ENCODE results near the gene TENT4A.

Gene TENT4A

DNA sequence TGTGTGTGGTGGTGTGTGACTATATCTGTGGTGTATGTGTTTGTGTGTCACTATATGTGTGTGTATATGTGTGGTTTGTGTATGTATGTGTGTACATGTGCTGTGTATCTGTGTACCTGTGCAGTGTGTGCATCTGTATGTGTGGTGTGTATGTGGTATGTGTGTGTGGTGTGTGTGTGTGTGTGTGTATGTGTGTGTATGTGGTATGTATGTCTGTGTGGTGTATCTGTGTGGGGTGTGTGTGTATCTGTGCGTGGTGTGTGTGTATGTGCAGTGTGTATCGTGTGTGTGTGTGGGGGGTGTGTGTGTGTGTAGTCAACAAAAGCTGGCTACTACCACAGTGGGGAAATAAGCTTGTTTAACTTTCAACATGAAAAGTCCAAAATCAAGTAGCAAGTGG, 31.6 kb upstream of the TENT4A start:
- POLR2A ChIA-PET, result no interaction called here
- no peak overlapping the region for H3K4me3 ChIP-seq (ENCODE audit: low read depth, low read length)
- DNase-seq (ENCODE audit: low read depth, low spot score), result no peak
- CTCF ChIA-PET, result no interaction called here
- TF ChIP-seq, protein P1, sequence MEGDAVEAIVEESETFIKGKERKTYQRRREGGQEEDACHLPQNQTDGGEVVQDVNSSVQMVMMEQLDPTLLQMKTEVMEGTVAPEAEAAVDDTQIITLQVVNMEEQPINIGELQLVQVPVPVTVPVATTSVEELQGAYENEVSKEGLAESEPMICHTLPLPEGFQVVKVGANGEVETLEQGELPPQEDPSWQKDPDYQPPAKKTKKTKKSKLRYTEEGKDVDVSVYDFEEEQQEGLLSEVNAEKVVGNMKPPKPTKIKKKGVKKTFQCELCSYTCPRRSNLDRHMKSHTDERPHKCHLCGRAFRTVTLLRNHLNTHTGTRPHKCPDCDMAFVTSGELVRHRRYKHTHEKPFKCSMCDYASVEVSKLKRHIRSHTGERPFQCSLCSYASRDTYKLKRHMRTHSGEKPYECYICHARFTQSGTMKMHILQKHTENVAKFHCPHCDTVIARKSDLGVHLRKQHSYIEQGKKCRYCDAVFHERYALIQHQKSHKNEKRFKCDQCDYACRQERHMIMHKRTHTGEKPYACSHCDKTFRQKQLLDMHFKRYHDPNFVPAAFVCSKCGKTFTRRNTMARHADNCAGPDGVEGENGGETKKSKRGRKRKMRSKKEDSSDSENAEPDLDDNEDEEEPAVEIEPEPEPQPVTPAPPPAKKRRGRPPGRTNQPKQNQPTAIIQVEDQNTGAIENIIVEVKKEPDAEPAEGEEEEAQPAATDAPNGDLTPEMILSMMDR (IDR thresholded peaks at IDR 0.05; ENCODE audit: insufficient read depth, low read length, missing control alignments), result no peak

- TF ChIP-seq, protein P1 (IDR thresholded peaks at IDR 0.05; ENCODE audit: insufficient read depth, low read length, missing control alignments), result no peak
- no peak overlapping the region for H3K4me3 ChIP-seq (ENCODE audit: low read depth, low read length)
- CTCF ChIA-PET, result no interaction called here
- POLR2A ChIA-PET, result no interaction called here
- no peak for DNase-seq (ENCODE audit: low read depth, low spot score)
Observed at GRCh38 chr5:6682239-6682638, 31.0 kb upstream of the TENT4A start.

- no peak overlapping the region for H3K4me3 ChIP-seq (ENCODE audit: low read depth, low read length)
- TF ChIP-seq, protein P1 (IDR thresholded peaks at IDR 0.05; ENCODE audit: insufficient read depth, low read length, missing control alignments), result no peak
- ChIA-PET POLR2A (no interaction called here), CTCF (interaction anchor here (1.5 kb wide), 1 partner anchor 50 kb away, joined by 3 read pairs; the partner anchor contains the start of genes NSUN2 and SRD5A1)
- no peak for DNase-seq (ENCODE audit: low read depth, low spot score)
Observed at GRCh38 chr5:6683241-6683640, 30.0 kb upstream of the TENT4A start.

DNA sequence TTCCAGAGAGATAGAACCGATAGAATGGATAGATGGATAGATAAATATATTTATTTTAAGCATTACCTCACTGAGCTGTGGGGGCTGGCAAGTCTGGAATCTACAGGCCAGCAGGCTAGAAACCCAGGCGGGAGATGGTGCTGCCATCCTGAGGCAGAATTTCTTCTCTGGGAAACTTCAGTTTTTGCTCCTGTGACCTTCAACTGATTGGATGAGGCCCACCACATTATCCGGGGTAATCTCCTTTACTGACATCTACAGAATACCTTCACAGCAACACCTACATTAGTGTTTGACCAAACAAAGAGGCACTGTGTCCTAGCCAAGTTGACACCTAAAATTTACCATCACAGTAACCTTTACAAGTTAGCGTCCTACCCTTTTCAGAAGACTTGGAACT, 29.2 kb upstream of the TENT4A start:
- TF ChIP-seq, protein P1 (IDR thresholded peaks at IDR 0.05; ENCODE audit: insufficient read depth, low read length, missing control alignments), result no peak
- DNase-seq (ENCODE audit: low read depth, low spot score), result no peak
- H3K4me3 ChIP-seq (ENCODE audit: low read depth, low read length), result no peak overlapping the region
- ChIA-PET POLR2A (no interaction called here), CTCF (interaction anchor here (1.5 kb wide), 1 partner anchor 51 kb away, joined by 3 read pairs; the partner anchor contains the start of genes NSUN2 and SRD5A1)

DNA sequence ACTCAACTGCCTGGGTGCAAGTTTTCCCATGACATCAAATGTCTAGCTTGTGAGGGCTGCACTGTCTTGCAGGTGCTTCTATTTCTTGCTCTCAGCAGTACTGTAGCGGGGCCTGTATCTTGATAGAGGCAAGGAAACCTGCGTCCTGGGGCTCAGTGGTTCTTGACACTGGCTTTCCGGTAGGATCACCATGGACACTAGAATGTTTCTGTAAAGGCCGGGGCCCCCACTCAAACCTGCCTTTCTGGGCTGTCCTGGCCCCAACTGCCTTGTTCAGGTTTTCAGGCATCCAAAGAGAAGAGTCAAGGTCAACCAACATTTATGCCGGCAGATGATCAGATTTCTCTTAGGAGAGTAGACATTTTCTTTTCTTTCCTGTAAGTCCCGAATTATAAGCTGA, 26.7 kb upstream of the TENT4A start:
- TF ChIP-seq, protein P1 (IDR thresholded peaks at IDR 0.05; ENCODE audit: insufficient read depth, low read length, missing control alignments), result no peak

DNA sequence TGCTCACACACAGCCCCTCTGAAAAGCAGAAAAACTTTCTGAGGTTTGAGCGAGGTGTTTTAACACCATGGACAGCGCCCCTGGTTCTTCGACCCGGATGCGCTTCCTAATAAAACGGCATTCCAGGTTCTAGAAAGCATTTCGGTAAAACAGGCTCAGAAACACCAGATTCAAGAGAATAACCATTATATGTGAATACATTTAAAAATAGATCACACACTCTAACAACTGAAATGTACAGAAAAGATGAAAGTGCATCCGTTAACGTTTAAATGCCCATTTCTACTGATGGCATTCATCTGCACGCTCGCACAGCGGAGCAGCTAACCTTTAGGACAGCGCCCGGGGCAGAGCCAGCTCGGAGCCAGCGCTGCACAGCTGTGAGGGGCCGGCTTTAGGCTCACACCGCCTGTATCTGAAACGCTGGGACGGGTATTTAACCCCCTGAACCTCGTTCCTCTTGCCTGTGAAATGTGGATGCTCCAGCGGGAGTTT, 26.3 kb upstream of the TENT4A start:
- no peak for DNase-seq (ENCODE audit: low read depth, low spot score)
- peak overlapping the region; percentile 46 for H3K4me3 ChIP-seq (ENCODE audit: low read depth, low read length)
- CTCF ChIA-PET, result no interaction called here
- POLR2A ChIA-PET, result no interaction called here
- TF ChIP-seq, protein P1 (IDR thresholded peaks at IDR 0.05; ENCODE audit: insufficient read depth, low read length, missing control alignments), result no peak

More for the DNA sequence above, 26.7 kb upstream of the TENT4A start:
- DNase-seq (ENCODE audit: low read depth, low spot score), result no peak
- H3K4me3 ChIP-seq (ENCODE audit: low read depth, low read length), result no peak overlapping the region
- ChIA-PET CTCF (no interaction called here), POLR2A (no interaction called here)
